Astrocyte (in vitro differentiated cells and primary cell): ENCODE data around the gene CNOT11. TPM values are rescaled to one million over a fixed set of nuclear protein-coding genes. Genes with fewer than 3 reads are reported as not detected.

Experiments used
- DNase-seq: peaks from one replicate; pipeline ENCODE4 v3.0.0-alpha.2; 2010; ENCODE audit warnings: low read depth
- FAIRE-seq: peaks from 2 replicates; lab custom pipeline; 2011; peaks lifted over from hg19 to GRCh38; lab: Jason Lieb, UNC
- H2AFZ ChIP-seq: 2 replicates; pipeline ENCODE4 v1.6.0; 2012; ENCODE audit warnings: low read depth, low read length, inconsistent platforms
- H3K27ac ChIP-seq: 2 replicates; pipeline ENCODE4 v1.5.1; 2011; ENCODE audit warnings: low read depth, low read length, inconsistent platforms
- H3K27me3 ChIP-seq: 2 replicates; pipeline ENCODE4 v1.6.0; 2011; ENCODE audit warnings: low read length, inconsistent platforms; ENCODE audit not compliant: insufficient read depth
- H3K36me3 ChIP-seq: 2 replicates; pipeline ENCODE4 v1.5.1; 2011; ENCODE audit warnings: low read length, inconsistent platforms; ENCODE audit not compliant: insufficient read depth
- H3K4me1 ChIP-seq: 2 replicates; pipeline ENCODE4 v1.5.1; 2011; ENCODE audit warnings: low read length, inconsistent platforms; ENCODE audit not compliant: insufficient read depth
- H3K4me2 ChIP-seq: 2 replicates; pipeline ENCODE4 v1.6.0; 2012; ENCODE audit warnings: low read length, inconsistent platforms
- H3K4me3 ChIP-seq: 2 replicates; pipeline ENCODE4 v1.5.1; 2011; ENCODE audit warnings: low read depth, mild to moderate bottlenecking, low read length, inconsistent platforms; ENCODE audit not compliant: insufficient read depth
- H3K79me2 ChIP-seq: 2 replicates; pipeline ENCODE4 v1.6.0; 2012; ENCODE audit warnings: mild to moderate bottlenecking, low read length, inconsistent platforms; ENCODE audit not compliant: insufficient read depth
- H3K9ac ChIP-seq: 2 replicates; pipeline ENCODE4 v1.6.0; 2012; ENCODE audit warnings: mild to moderate bottlenecking, low read length, inconsistent platforms
- H3K9me3 ChIP-seq: 2 replicates; pipeline ENCODE4 v1.5.1; 2012; ENCODE audit warnings: low read depth, mild to moderate bottlenecking, low read length, inconsistent platforms; ENCODE audit not compliant: insufficient read depth
- H4K20me1 ChIP-seq: 2 replicates; pipeline ENCODE4 v1.6.0; 2012; ENCODE audit warnings: low read length, inconsistent platforms; ENCODE audit not compliant: insufficient read depth
- H3K27ac Mint-ChIP-seq: one replicate; pipeline ENCODE4 v1.8.0; 2021; ENCODE audit warnings: mild to moderate bottlenecking, mixed read lengths; ENCODE audit not compliant: unreplicated experiment
- H3K27me3 Mint-ChIP-seq: one replicate; pipeline ENCODE4 v1.8.0; 2021; ENCODE audit warnings: low read depth, mixed read lengths; ENCODE audit not compliant: unreplicated experiment
- H3K36me3 Mint-ChIP-seq: one replicate; pipeline ENCODE4 v1.8.0; 2021; ENCODE audit warnings: low read depth, mixed read lengths; ENCODE audit not compliant: unreplicated experiment
- H3K4me1 Mint-ChIP-seq: one replicate; pipeline ENCODE4 v1.8.0; 2021; ENCODE audit warnings: low read depth, mixed read lengths; ENCODE audit not compliant: unreplicated experiment
- H3K4me3 Mint-ChIP-seq: one replicate; pipeline ENCODE4 v1.8.0; 2021; ENCODE audit warnings: mild to moderate bottlenecking, moderate library complexity, mixed read lengths; ENCODE audit not compliant: unreplicated experiment
- H3K9me3 Mint-ChIP-seq: one replicate; pipeline ENCODE4 v1.8.0; 2021; ENCODE audit warnings: mild to moderate bottlenecking, mixed read lengths; ENCODE audit not compliant: unreplicated experiment
- EZH2 ChIP-seq: IDR thresholded peaks from 2 replicates; pipeline ENCODE4 v1.6.1; 2012; ENCODE audit warnings: mild to moderate bottlenecking, low read length, inconsistent platforms; ENCODE audit not compliant: insufficient read depth
- total RNA-seq: library from RNA; stranded (reverse); gene quantifications from 2 replicates; pipeline ENCODE4 v1.2.1, GENCODE V29; 2021
- TF ChIP-seq, protein P1 (sequence below): IDR thresholded peaks from 2 replicates; pipeline ENCODE4 v1.5.1; 2011; ENCODE audit warnings: low read depth, mild to moderate bottlenecking, inconsistent platforms, low read length, moderate library complexity; ENCODE audit not compliant: insufficient read depth

The CNOT11 gene
- total RNA-seq, 1 donor from 2014 or later = 37.0 TPM

DNA sequence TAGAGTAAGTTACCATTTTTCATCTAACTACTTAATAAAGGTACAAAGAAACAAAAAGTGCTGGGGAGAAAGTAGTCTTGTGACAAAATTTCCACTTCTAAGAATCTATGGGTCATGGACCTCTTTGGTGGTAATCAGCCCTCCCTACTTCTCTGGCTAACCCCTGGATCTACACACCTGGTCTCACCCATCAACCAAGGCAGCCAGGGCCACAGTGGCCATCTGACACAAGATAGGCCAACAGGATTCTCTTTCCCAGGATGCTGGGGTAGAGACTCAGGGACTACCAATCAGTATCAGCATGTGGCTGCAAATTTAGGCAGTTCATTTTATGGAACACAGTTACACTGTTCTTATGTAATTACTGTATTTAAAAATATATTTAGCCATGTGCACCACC, 38.0 kb downstream of the CNOT11 start:
- no peak for FAIRE-seq

GRCh38 chr2:101291973-101292372, 39.3 kb downstream of the CNOT11 start:
- Mint-ChIP-seq H3K27me3 (no peaks in the 10 kb centered on the region), H3K27ac (no peak overlapping the region), H3K36me3 (peaks cover 6% of the 10 kb centered on the region), H3K9me3 (no peaks in the 10 kb centered on the region), H3K4me1 (peaks cover 5% of the 10 kb centered on the region), H3K4me3 (no peak overlapping the region)
- Histone ChIP-seq H2AFZ (no peak overlapping the region), H3K27ac (no peak overlapping the region), H3K9ac (no peak overlapping the region), H3K27me3 (no peaks in the 10 kb centered on the region), H3K4me2 (no peak overlapping the region), H3K9me3 (no peaks in the 10 kb centered on the region), H3K4me1 (peaks cover 8% of the 10 kb centered on the region), H3K4me3 (no peak overlapping the region), H3K79me2 (peaks cover 43% of the 10 kb centered on the region), H4K20me1 (peaks cover 17% of the 10 kb centered on the region), H3K36me3 (peaks cover 27% of the 10 kb centered on the region)
- DNase-seq = no peak
- no peak for FAIRE-seq
- TF ChIP-seq, protein P1, sequence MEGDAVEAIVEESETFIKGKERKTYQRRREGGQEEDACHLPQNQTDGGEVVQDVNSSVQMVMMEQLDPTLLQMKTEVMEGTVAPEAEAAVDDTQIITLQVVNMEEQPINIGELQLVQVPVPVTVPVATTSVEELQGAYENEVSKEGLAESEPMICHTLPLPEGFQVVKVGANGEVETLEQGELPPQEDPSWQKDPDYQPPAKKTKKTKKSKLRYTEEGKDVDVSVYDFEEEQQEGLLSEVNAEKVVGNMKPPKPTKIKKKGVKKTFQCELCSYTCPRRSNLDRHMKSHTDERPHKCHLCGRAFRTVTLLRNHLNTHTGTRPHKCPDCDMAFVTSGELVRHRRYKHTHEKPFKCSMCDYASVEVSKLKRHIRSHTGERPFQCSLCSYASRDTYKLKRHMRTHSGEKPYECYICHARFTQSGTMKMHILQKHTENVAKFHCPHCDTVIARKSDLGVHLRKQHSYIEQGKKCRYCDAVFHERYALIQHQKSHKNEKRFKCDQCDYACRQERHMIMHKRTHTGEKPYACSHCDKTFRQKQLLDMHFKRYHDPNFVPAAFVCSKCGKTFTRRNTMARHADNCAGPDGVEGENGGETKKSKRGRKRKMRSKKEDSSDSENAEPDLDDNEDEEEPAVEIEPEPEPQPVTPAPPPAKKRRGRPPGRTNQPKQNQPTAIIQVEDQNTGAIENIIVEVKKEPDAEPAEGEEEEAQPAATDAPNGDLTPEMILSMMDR = no peak
- TF ChIP-seq EZH2 = no peak

More for the DNA sequence above, 38.0 kb downstream of the CNOT11 start:
- Histone ChIP-seq H3K9me3 (no peaks in the 10 kb centered on the region), H3K4me2 (no peak overlapping the region), H3K27me3 (no peaks in the 10 kb centered on the region), H3K79me2 (peaks cover 32% of the 10 kb centered on the region), H3K4me1 (peaks cover 2% of the 10 kb centered on the region), H3K27ac (no peak overlapping the region), H4K20me1 (peaks cover 12% of the 10 kb centered on the region), H3K9ac (no peak overlapping the region), H3K4me3 (no peak overlapping the region), H3K36me3 (peaks cover 37% of the 10 kb centered on the region), H2AFZ (no peak overlapping the region)
- peaks cover 7% of the 10 kb centered on the region for H3K36me3 Mint-ChIP-seq
- no peak for DNase-seq
- H3K27me3 Mint-ChIP-seq = no peaks in the 10 kb centered on the region
- H3K4me3 Mint-ChIP-seq = no peak overlapping the region
- TF ChIP-seq EZH2 = no peak
- TF ChIP-seq, protein P1 = no peak
- H3K27ac Mint-ChIP-seq = no peak overlapping the region
- H3K4me1 Mint-ChIP-seq = peaks cover 2% of the 10 kb centered on the region
- no peaks in the 10 kb centered on the region for H3K9me3 Mint-ChIP-seq

- Mint-ChIP-seq H3K9me3 (no peaks in the 10 kb centered on the region), H3K27me3 (no peaks in the 10 kb centered on the region), H3K36me3 (peaks cover 2% of the 10 kb centered on the region), H3K4me3 (no peak overlapping the region), H3K27ac (no peak overlapping the region), H3K4me1 (peaks cover 5% of the 10 kb centered on the region)
- H3K27me3 ChIP-seq = no peaks in the 10 kb centered on the region
- H4K20me1 ChIP-seq = peaks cover 30% of the 10 kb centered on the region
- no peak for FAIRE-seq
- peaks cover 57% of the 10 kb centered on the region for H3K79me2 ChIP-seq
- H3K9ac ChIP-seq = no peak overlapping the region
- no peaks in the 10 kb centered on the region for H3K9me3 ChIP-seq
- H3K36me3 ChIP-seq = peaks cover 17% of the 10 kb centered on the region
- no peak overlapping the region for H3K27ac ChIP-seq
- H2AFZ ChIP-seq = no peak overlapping the region
- no peak for TF ChIP-seq EZH2
- TF ChIP-seq, protein P1 = no peak
- H3K4me1 ChIP-seq = peaks cover 8% of the 10 kb centered on the region
- no peak overlapping the region for H3K4me3 ChIP-seq
- no peak for DNase-seq
- no peak overlapping the region for H3K4me2 ChIP-seq
These were observed 40.9 kb downstream of the CNOT11 start for GRCh38 chr2:101293544-101293943.
